ENCODE data around the gene UBA5. TPM values are rescaled to one million over a fixed set of nuclear protein-coding genes. Genes with fewer than 3 reads are reported as not detected.
"Not testable (repeated sequence)": the region's sequence is repeated elsewhere in the genome, so short reads cannot be mapped to it uniquely, and the experiment has no call there.

UBA5 gene
- total RNA-seq: 32.2 TPM

DNA sequence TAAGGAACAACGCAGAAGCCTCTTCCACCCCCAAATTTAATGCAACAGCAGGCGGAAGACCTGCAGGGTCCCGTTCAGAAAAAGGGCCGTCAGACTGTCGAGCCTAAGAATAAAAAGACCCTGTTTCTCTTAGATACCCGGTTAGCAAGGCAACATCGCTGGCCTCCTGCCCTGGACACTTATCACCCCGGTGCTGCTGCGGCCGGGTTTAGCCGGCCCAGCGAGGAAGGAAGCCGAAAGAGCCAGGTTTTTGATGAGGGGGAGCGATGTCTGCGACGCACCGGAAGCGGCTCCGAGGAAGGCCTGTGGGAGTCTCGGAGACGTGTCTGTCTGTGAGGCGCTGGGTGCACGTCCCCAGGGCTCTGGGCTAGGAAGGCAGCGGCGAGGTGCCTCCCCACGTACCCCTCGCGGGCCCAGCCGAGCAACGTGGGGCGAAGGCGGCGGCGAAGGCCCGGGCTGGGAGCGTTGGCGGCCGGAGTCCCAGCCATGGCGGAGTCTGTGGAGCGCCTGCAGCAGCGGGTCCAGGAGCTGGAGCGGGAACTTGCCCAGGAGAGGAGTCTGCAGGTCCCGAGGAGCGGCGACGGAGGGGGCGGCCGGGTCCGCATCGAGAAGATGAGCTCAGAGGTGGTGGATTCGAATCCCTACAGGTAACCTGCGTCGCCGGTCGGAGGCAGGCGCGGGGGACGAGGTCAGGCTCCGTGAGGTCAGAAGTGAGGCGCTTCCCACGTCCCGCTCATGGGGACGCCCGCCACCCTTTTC is at the start of gene UBA5:
Gene UBA5 (plus strand): TSS at position 278 of the 759 bp plus-strand sequence. CDS start 209 bp downstream, at position 487.
- DNase-seq (ENCODE audit: low spot score) (peak; percentile 78), ATAC-seq (peak; percentile 81)
- intact Hi-C loops (cut with DNase I): no loop called here

DNA sequence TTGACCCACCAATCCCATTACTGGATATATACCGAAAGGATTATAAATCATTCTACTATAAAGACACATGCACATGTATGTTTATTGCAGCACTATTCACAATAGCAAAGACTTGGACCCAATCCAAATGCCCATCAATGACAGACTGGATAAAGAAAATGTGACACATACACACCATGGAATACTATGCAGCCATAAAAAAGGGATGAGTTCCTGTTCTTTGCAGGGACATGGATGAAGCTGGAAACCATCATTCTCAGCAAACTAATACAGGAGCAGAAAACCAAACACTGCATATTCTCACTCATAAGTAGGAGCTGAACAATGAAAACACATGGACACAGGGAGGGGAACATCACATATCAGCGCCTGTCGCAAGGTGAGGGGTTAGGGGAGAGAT is 44.8 kb upstream of the UBA5 start:
- ATAC-seq; intact Hi-C loops (cut with DNase I); DNase-seq (ENCODE audit: low spot score): not testable (repeated sequence)

DNA sequence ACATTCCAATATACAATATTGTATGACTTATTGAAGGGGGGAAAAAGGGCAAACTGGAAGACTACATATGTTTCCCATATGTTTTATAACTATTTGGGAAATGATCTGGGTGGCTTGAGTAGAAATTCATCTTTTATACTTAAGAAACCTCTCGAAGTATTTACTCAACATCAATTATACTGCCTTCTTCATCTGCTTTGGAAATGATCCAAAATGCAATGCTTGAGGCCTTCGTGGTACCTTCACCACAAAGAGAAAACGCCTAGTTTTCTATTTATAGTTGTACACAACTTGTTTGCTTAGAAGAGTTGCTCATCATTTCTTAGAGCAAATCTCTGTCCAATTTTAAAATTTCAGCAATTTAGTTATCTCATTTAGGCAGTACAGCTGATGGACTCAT is 44.2 kb upstream of the UBA5 start:
- no peak for DNase-seq (ENCODE audit: low spot score)
- no peak for ATAC-seq
- intact Hi-C loops (cut with DNase I): no loop called here

DNA sequence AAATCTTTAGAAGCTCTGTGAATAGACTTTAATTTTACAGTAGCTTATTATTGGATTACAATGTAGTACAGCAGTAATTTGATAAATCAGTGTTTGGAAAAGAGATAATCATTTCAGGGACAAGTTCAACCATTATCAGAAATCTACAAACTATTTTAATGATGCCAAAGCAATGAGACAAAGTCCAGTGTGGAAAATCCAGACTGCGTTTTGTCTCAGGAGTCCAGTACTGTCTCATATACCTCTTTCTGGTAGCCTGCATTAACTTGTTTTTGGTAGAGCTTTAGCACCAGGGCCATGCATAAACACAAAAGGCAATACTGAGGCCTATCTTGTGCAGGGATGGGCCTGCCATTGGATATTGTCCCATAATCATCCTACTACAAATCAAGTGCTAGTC is 43.3 kb upstream of the UBA5 start:
- ATAC-seq (no peak), DNase-seq (ENCODE audit: low spot score) (no peak)
- intact Hi-C loops (cut with DNase I): no loop called here

DNA sequence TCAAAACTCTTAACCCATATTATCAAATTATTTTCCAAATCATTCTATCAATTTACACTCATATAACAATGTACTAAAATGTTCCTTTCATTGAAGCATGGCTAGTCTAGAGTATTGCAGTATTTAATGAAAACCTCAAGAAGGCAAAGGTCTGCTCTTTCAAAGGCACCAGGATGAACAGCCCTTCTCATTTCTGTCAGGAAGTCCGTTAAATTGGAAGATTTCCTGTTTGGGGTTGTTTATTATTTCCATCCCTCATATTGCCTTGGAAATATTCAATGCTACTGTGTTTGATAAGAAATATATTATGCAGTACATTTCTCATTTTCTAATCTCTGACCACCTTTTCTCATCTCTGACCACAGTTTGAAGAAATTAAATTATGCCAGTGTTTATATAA is 38.0 kb upstream of the UBA5 start:
- ATAC-seq (no peak), DNase-seq (ENCODE audit: low spot score) (no peak)
- intact Hi-C loops (cut with DNase I): no loop called here

DNA sequence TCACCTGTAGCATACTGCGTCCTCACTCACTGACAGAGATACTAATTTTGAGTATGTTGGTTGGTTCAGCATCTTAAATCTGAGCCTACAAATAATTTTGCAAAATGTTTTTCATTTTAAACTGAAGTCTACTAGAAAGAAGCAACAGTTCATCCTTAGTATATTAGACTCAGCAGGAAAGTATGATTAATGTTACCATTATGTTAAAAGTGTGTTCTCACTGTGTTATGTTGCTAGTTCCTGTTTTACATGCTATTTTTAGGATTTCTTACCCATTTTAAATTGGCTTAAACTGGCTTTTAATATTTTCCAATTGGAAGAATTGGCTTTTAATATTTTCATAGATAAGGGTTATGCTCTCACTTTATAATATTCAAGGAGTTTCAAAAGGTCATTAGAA is 37.4 kb upstream of the UBA5 start:
- DNase-seq (ENCODE audit: low spot score) (no peak), ATAC-seq (no peak)
- intact Hi-C loops (cut with DNase I): no loop called here

DNA sequence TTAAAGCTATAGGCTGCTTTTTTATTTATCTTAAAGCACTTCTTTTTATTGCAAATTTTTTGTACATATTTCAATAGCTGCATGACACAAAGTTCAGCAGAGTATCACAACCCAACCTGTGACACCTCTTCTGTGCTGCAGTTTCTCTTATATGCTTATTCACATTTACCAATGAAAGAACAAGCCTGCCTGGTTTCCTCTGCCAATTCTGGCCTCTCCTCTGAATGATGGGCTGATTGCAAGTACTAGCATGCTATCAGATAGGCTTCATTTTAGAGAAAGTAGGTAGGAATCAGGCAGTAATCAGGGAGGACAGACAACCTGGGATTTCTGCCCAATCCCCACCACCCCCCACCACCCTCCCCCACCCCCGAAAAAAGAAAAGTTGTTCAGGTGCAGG is 36.5 kb upstream of the UBA5 start:
- intact Hi-C loops (cut with DNase I): no loop called here
- DNase-seq (ENCODE audit: low spot score) (no peak), ATAC-seq (no peak)

DNA sequence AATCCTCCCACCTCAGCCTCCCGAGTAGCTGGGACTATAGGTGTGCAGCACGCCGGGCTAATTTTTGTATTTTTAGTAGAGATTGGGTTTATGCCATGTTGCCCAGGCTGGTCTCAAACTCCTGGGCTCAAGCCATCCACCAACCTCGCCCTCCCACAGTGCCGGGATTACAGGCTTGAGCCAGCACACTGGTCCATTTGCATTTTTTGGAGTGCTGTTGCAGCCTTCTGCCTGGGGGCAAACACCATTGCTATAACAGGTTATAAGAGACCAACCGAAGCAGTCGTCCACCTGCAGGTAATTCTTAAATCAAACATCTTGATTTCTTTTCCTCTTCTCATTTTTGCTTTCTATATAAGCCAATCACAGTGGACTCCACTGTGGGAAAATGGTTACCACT is 35.3 kb upstream of the UBA5 start:
- intact Hi-C loops (cut with DNase I): no loop called here
- ATAC-seq: no peak
- no peak for DNase-seq (ENCODE audit: low spot score)

DNA sequence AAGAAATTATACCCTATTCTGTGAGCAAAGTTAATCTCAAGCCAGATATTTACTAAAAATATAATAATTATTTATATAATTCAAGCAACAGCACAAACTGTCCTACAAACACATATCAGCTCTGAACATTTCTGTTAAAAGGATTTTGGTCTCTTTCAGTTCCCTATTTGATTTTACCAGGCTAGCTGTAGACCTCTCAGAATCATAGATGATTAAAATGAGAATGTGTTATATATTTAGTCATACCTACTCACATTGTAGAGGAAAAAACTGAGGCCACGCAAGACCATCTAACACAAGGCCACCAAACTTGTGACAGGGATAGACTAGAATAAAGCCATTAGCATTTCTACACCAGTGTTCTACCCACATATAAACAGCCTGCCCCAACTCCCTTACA is 34.5 kb upstream of the UBA5 start:
- DNase-seq (ENCODE audit: low spot score) (no peak), ATAC-seq (no peak)
- intact Hi-C loops (cut with DNase I): no loop called here

DNA sequence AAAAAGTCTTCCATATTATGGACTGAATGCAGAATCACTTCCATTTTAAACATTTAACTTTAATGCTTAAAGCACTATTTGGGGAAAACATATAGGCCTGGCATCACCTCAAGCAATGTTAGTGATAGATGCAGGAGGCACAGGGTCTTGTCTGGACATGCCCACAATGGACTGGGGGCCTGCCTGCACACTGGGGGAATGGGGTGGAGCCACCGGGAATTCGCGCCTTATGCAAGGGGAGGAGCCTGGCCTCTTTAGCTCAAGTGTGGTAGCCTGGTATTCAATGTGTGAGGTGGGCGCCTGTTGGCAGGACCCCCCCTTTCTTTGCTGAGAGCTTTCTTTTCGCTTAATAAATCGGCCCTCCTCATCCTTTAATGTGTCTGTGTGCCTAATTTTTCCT is 33.2 kb upstream of the UBA5 start:
- DNase-seq (ENCODE audit: low spot score): no peak
- ATAC-seq: no peak
- intact Hi-C loops (cut with DNase I): no loop called here

DNA sequence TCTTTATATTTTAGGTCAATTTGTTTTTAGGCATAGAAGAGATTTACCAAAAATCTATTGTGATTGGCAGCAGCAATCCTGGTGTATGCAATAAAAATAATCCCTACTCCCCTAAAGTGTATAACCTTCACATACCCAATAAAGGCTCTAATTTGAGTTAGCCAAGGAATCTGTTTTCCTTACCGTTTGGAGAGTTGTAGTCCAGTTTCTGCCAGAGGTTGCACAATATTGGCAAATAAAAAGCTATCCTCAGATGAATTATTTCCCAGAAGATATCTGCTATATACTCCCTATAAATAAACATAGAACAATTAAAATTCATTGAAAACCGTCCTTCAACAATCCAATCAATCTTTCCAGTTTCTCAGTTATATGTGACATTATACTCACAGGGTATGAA is 32.0 kb upstream of the UBA5 start:
- intact Hi-C loops (cut with DNase I): no loop called here
- peak; percentile 58 for ATAC-seq

DNA sequence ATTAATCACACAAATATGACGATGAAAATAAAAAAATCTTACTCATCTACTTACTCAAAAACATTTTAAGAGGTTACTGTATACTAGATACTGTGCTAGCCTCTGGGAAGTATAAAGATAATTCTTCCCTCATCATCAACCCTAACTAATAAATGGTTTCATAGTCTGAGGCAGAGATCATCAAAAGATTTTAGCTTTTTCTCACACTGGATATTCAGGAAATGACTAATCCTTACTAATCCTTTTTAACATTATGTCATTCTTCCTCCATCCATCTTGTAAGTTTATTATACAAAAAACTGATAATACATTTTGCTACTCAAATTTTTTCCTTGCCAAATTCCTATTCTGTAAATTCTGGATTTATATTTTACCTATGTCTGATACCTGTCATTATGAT is 30.2 kb upstream of the UBA5 start:
- ATAC-seq (no peak), DNase-seq (ENCODE audit: low spot score) (no peak)
- intact Hi-C loops (cut with DNase I): no loop called here

More for the DNA sequence above, 32.0 kb upstream of the UBA5 start:
- DNase-seq (ENCODE audit: low spot score): no peak

DNA sequence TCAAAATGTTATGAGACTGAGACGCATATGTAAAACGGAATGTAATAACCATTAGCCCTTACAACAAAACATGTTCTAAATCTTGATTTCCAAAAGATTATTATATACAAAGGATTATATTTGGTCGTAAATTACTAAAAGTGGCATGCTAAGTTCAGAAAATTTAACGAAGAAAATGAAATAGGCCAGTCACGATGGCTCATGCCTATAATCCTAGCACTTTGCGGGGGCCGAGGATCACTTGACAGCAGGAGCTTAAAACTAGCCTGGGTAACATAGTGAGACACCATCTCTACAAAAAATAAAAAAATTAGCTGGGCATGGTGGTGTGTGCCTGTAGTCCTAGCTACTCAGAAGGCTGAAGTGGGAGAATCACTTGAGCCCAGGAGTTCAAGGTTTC is 29.5 kb upstream of the UBA5 start:
- ATAC-seq (no peak), DNase-seq (ENCODE audit: low spot score) (no peak)
- intact Hi-C loops (cut with DNase I): no loop called here

DNA sequence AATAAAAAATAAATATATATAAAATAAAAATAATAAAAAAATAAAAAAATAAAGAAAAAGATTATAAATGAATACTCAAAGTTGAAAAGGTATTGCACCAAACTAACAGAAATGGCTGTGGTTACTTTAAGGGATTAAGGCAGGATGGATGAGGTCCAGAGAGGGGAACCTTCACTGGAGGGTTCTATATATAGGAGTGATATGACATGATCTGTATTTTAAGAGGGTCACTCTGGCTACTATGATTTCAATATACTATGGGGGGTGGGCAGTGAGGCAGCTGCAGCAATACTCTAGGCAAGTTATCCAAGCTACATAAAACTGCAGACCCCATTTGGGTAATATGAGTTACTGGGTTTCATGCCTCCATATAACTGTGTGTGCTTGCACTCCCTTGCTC is 25.1 kb upstream of the UBA5 start:
- no peak for DNase-seq (ENCODE audit: low spot score)
- intact Hi-C loops (cut with DNase I): no loop called here
- ATAC-seq: no peak

DNA sequence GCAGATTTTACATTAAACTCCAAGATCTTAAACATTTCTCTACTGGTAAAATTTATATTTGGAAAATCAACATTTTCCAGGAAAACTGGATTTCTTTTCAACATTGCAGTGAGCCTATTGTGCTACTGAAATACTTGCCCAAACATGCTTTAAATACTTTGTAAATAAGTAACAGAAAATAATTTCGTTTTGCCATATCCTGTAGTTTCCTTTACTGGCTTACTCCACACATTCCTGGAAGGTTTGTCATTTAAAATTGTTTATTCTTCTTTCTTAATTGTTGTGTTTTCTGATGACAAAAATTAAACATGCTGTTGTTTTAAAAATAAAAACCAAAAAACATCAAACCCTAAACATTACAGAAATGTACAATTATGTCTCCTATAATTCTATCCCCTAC is 22.5 kb upstream of the UBA5 start:
- no peak for ATAC-seq
- intact Hi-C loops (cut with DNase I): no loop called here
- DNase-seq (ENCODE audit: low spot score): no peak

DNA sequence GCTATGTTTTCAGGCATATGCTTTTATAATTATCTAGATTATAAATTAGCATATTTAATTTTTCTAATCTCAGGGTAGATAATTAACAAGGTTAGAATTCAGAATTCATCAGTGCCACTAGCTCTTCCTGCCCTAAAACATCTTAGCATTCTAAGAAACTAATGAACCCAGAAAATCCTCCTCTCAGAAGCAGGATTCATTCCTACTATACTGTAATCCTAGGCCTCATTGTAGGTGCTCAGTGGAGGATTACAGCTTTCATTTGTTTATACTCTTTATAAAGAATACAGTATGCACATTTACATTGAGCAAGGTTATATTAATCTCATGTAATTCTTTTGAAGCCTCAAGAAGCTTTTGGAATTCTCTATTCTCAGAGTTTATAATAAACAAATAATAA is 21.4 kb upstream of the UBA5 start:
- DNase-seq (ENCODE audit: low spot score) (no peak), ATAC-seq (no peak)
- intact Hi-C loops (cut with DNase I): no loop called here

DNA sequence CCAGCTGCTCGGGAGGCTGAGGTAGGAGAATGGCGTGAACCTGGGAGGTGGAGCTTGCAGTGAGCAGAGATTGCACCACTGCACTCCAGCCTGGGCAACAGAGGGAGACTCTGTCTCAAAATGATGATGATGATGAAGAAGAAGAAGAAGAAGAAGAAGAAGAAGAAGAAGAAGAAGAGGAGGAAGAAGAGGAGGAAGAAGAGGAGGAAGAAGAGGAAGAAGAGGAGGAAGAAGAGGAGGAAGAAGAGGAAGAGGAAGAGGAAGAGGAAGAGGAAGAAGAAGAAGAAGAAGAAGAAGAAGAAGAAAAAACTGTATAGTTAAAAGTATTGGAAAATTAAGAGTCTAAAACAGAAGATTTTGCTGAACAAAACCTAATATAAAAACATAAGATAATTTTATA is 18.7 kb upstream of the UBA5 start:
- not testable (repeated sequence) for ATAC-seq; DNase-seq (ENCODE audit: low spot score)
- intact Hi-C loops (cut with DNase I): loop anchor here (10.0 kb wide), 1 partner anchor 107 kb away; no protein-coding TSS in a partner anchor

DNA sequence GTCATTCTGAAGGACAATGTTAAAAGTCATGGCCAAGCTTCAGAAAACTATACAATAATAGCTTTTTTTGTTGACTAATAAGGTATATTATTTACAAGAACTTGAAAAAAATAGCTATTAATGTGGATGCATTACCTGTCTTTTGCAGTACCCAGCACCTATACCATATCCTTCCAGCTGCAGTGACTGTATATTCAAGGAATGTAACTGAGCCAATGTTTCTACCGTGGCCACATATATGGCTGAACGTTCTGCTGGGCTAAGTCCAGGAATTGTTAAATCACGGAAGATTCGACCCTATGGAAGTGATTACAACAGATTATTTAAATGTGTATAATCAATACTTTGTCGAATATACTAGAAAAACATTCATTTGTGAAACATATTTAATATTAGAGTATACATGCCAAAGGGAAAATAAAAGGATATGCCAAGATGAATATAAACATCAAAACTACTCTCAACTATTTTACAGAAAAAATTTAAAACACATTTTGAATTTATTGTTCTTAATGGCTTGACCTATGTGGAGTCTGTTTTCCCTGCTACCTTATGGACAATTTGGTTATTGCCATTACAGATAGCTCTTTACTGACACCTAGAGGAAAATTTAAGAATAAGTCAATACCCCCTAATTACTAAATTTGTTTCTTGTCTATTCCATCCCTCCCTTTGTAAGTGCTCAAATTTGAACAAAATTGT is 18.1 kb upstream of the UBA5 start:
- DNase-seq (ENCODE audit: low spot score): no peak
- intact Hi-C loops (cut with DNase I): loop anchor here (10.0 kb wide), 1 partner anchor 107 kb away; no protein-coding TSS in a partner anchor
- peak; percentile 76 for ATAC-seq

DNA sequence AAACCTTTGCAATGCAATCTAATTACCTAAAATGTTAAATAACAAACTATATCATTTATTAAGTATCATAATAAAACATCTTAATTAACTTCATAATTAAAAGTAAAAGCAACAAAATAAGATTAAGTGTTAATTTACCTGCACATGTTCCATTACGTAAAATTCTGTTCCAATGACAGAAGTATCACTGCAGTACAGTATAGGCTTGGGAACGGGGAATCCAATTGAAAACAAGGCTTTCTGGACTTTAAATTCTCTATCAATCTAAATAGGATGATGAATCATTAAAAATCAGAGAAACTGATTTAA is 17.6 kb upstream of the UBA5 start:
- no peak for DNase-seq (ENCODE audit: low spot score)
- intact Hi-C loops (cut with DNase I): loop anchor here (10.0 kb wide), 1 partner anchor 108 kb away; no protein-coding TSS in a partner anchor
- no peak for ATAC-seq

DNA sequence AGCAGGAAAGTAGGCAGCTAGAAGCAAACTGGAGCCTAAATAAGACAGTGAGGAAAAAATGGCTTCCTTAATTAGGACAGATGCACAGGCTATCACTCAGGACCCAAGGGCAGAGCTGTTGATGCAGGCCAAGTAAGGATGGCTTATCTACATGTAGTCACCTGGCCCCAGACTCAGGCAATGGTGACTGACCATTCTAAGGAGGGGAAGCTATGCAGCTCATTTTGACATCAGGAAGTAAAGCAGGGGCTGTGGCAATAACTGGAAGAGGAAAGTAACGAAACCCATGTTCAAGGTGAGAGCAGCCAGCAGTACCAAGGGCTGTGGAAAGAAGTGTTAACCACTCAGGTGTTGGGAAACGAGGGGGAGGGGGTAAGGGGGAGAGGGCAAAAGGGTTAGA is 16.8 kb upstream of the UBA5 start:
- ATAC-seq (peak; percentile 13), DNase-seq (ENCODE audit: low spot score) (no peak)
- intact Hi-C loops (cut with DNase I): loop anchor here (10.0 kb wide), 1 partner anchor 109 kb away; no protein-coding TSS in a partner anchor

DNA sequence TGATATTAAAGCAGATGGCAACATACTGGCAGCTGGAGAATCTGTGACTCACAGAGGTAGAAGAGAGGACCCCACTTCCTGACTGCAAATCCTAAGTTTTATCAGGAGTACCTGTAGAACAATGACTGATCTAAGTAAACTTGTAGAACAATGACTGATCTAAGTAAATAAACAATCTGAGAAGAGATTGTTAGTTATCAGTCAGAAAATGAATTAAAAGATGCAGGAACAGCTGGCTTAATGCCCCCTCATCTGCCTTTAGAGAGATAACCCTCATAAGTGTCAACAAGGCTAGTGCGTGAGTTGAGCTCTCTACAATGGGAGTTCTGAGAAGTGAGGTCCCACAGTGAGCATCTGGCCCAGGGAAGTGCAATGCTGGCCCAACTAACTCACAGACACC is 15.1 kb upstream of the UBA5 start:
- DNase-seq (ENCODE audit: low spot score) (no peak), ATAC-seq (no peak)
- intact Hi-C loops (cut with DNase I): loop anchor here (10.0 kb wide), 1 partner anchor 110 kb away; no protein-coding TSS in a partner anchor
